Activated CD4-positive, CD25-positive, alpha-beta regulatory T cell treated with anti-CD3 and anti-CD28 coated beads, Interleukin-2, amount 50 U/mL, for 16 hours (primary cell): ENCODE results near the gene STIP1.
"Not testable (repeated sequence)": the region's sequence is repeated elsewhere in the genome, so short reads cannot be mapped to it uniquely, and the experiment has no call there.

Experiments
- DNase-seq: peaks from one replicate; pipeline ENCODE4 v3.0.0-alpha.2; 2020; ENCODE audit warnings: low read depth, low spot score

The STIP1 gene

DNA sequence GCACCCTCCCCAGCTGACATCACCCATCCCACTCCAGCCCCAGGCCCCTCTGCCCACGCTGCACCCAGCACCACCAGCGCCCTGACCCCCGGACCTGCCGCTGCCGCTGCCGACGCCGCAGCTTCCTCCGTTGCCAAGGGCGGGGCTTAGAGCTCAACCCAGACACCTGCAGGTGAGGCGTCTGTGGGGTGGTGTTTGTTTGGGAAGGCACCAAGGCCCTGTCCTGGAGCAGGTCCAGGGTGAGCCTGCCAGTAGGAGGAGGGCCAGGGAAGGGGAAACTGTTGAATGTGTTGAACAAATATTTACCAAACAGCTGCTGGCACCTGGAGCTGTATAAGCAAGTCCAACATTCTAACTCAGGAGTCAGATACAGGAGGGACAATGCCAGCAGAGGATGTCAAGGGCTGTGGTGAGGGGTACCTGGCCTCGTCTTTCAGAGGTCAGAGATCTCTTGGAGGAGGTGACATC lies 51.5 kb downstream of the STIP1 start:
- DNase-seq, result no peak

GRCh38 chr11:64238076-64238475 lies 52.1 kb downstream of the STIP1 start:
- DNase-seq, result no peak

DNA sequence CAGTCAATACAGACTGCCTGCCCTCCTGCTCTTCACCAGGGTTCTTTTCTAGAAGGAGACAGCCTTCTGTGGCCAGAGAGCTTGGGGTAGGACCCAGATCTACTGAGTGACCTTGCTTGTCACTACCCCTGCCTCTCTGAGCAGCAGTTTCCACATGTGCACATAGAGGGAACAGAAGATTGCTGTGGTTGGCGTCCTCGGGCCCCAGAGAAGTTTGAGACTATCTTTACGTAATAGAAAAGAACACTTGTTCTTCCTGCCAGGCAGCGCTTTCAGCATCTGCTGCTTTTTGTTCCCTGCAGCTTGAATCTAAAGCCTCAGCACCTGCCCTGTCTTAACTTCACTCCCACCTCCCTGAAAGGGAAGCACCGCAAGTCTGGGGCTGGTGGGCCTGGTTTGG lies 53.0 kb downstream of the STIP1 start:
- no peak for DNase-seq

DNA sequence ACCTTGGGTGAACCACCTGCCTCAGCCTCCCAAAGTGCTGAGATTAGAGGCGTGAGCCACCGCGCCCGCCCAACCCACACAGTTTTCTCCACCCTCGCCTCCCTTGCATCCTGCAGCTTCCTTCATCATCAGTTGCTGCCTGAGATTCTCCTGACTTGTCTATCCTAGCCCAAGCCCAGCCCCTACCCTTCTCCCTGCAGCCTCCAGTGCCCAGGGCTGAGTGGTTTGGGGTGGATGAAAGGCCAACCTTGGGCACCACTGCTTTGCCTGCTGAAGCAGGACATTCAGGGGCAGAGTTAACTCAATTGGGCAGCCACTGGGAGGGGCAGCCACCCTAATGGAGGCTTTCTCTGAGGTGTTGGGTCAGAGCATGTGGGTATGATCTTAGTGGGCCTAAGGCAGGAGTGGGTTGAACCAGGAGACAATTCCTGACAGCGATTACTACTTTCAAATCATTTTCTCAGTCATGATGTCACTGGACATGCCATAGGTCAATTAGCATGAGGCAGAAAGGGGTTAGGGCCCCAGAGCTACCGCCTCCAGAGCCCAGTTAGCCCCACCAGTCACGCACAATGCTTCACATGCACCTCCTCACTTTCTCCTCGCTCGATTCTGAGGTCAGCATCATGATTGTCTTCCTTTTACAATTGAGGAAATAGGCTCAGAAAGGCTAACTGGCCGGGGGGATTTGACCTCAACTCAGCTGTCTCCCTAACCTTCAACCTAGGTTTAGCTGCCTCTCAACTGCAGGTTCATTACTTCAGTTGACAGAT lies 53.9 kb downstream of the STIP1 start:
- no peak for DNase-seq

DNA sequence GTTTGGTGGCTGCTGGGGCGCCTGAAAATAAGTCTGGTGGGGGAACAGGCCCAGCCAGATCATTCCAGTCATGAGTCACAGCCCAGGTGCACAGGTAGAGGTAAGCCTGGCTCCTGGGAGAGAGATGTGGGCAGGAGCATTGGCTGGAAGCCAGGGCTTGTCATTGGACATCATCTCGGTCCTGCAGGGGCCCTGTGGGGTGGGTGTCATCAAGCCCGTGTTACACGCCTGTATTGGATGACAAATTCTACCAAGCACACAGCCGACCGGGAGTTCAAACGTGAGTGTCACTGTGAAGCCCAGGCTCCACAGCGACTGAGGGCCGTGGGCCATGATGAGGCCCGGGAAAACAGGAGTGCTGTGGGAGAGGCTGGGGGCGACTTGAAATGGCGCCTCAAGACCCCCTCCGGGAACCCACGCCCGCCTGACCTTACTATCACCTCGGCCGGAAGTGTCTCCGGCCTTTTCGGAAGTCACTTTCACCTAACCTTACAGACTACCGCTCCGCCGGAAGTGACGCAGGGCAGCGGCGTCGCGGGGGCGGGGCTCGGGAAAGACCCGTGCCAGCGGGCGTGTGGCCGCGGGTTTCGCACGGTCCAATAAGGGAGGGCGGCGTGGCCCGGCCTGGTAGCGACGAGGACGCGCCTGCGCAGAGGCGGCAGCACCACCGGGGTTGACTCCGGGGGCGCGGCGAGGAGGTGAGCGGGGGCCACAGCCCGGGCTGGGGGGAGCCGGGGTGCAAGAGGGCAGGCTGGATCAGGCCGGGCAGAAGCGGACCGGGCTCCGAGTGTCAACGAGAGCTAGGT lies 54.7 kb downstream of the STIP1 start, which contains the start of gene FKBP2:
Gene FKBP2 (plus strand): TSS at position 661 of the 806 bp plus-strand sequence. CDS start 1,293 bp downstream, outside the sequence.
- DNase-seq, result peak; percentile 97

- peak; percentile 98 for DNase-seq
Measured at GRCh38 chr11:64241241-64241490, 55.2 kb downstream of the STIP1 start.

- DNase-seq, result no peak
Measured at GRCh38 chr11:64241491-64242374, 55.8 kb downstream of the STIP1 start.

GRCh38 chr11:64243236-64243854 lies 57.4 kb downstream of the STIP1 start:
- no peak for DNase-seq

DNA sequence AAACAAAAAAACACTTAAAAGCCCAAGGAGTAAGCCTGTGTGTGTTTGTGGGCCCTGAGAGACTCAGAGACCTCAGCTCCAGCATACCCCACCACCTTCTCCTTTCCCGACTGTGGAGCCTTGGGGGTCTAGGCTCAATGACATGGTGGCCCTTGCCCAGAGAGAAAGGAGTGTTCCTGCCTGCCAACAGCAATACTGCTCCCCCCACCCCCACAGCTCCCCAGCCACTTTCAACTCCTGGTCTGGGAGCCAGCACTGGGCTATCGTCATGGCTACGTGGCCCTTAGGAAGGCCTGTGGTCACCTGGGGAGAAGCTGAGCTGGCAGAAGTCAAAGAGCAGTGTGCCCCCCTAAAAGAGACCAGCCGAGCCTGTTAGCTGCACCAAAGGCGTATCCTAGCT lies 58.1 kb downstream of the STIP1 start:
- no peak for DNase-seq

DNA sequence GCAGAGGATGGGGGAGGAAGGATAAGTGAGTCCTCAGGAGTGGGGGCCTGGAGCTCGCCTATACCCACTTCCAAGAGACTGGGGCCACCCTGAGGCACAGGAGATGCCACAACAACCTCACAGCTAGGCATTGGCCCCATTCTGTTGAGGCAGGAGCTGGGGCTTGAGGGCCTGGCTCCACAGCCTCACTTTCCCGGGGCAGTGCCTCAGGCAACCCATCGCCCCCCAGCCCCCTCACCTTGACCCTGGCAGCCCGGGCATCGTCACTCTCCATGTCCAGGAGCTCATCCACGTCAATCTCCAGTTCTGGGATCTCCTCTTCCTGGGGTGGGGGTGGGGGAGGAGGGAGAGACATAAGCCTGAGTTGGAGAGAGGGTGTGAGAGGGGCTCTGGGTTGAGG lies 59.0 kb downstream of the STIP1 start:
- no peak for DNase-seq

DNA sequence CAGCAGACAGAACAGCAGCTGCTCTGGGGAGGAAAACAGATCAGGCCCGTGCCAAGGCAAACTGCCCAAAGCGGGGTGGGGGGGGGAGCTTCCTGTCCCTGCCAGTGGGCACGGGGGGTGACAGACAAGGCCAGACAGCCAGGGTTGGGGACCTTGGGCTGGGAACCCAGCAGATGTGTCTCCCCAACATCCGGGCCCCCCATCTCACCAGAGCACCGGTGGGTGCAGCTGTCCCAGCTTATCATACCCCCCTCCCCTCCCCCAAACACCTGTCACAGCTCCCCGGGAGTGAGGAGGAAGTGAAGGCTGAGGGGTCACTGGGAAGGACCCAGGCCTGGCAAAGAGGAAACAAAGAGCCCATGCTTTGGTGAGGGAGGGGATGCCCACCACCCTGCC lies 59.4 kb downstream of the STIP1 start:
- DNase-seq, result no peak

- DNase-seq, result peak; percentile 57
Measured at GRCh38 chr11:64245797-64246620, 60.0 kb downstream of the STIP1 start.

DNA sequence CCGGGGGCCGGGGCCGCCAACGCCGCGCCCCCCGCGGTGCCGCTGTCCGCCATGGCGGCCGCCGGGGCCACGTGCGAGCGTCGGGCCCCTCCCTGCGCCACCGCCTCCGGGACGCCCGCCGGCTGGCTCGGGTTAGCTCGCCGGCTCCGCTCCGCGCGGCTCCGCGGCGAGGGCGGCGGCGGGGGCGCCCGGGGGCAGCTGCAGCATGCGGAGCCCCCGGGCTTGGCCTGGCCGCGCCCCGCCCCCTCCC lies 60.6 kb downstream of the STIP1 start:
- not testable (repeated sequence) for DNase-seq

GRCh38 chr11:64246871-64247728 lies 61.1 kb downstream of the STIP1 start, which contains the start of gene PPP1R14B:
TSS of gene PPP1R14B (minus strand) at chr11:64246943. CDS start at chr11:64246673, 270 bp downstream.
- peak; percentile 50 for DNase-seq

DNA sequence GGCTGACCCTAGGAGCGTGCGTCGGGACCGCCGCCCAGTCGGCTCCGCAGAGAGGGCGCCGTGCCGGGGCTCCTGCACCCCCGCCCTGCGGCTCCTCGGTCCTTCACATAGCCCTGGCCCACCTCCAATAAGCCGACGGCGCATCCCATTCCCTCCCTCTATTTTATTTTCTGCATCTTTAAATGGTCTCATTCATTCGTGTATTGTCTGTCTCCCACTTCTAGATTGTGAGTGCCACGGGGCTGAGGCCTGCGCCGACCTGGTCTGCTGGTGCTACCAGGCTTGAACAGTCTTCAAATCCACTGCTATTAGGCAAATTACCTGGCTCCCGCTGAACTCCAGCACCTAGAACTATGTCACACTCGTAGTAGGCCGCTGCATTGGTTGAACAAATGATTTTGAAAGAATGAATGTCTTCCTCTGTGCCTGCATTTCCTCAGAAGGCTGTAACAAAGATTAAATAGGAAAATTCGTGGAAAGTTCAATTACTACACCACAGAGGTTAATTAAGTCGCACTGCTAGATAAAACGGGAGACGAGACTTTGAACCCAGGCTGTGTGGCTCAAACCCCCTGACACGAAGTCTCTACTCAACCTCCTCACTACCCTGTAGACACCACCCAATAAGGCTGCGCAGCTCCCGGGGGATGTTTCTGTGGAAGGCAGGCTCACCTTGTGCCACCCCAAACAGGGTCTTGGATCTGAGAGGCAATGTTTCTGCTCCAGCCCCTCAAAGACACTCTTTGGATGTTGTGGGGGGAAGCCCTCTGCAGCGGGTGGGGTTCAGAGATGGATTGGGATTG lies 62.0 kb downstream of the STIP1 start:
- DNase-seq, result no peak

- no peak for DNase-seq
Measured at GRCh38 chr11:64248578-64248977, 62.6 kb downstream of the STIP1 start.

- no peak for DNase-seq
Measured at GRCh38 chr11:64249038-64249437, 63.1 kb downstream of the STIP1 start.

DNA sequence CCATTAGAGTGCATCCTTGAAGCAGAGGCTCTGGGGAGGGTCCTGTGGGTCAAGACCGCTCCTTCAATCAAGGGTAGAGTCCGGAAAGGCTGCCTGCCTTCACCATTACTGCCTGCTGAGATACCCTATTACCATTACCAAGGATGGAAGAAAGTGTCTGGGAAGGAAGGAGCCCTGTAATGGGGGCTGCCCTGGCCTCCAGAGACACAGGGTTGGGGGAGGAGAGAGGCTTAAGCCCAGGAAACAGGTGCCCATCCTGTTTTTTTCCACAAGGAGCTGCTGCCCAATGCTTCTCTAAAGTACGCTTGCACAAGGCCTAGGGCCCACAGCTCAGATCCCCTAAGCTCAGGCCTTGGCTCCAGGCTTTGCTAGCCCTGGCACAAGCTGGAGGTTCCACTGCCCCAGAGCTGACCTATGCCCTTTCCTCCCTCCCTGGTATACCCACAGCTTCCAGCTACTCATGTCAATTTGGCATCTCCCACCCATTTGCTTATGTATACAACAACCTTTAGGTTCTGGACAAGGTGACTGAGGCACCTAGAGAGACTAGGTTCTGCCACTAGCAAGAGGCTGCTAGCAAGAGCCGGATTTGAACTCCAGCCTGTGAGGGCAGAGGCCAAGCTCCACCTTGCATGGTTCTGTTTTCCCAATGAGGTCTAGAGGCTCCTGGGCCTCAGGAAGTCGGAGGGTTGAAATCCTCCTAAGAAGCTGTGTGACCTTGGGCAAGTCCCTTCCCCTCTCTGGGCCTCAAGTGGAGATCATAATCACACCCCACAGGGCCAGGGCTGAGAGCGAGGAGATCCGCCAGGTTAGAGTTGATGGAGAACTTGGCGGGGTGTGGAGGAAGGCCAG lies 63.8 kb downstream of the STIP1 start:
- no peak for DNase-seq
